Breast epithelium (tissue), 4 donors: ENCODE measurements around the gene CRTC1. TPM values are rescaled to one million over a fixed set of nuclear protein-coding genes. Genes with fewer than 3 reads are reported as not detected.
A peak's percentile ranks its signal among the peaks of the same experiment; 100 is the strongest.

Source experiments
- DNase-seq, 2 donors: peaks; one replicate each; pipeline ENCODE4 v3.0.0-alpha.2; 2019; ENCODE audit warnings: low spot score in 2 of 2
- H3K27ac ChIP-seq, 2 donors: fragments of 200-600 bp; sonication (generic) in 1 of 2; one replicate each; pipeline ENCODE4 v1.5.1; 2016 to 2019; ENCODE audit warnings: mild to moderate bottlenecking in 1 of 2
- H3K27me3 ChIP-seq, 2 donors: fragments of 200-600 bp; sonication (generic) in 1 of 2; one replicate each; pipeline versions ENCODE4 v1.5.1 to v1.6.0; 2017 to 2019; ENCODE audit warnings: control low read depth in 1 of 2, mild to moderate bottlenecking in 1 of 2
- H3K36me3 ChIP-seq: fragments of 200-600 bp; one replicate; pipeline ENCODE4 v1.5.1; 2019
- H3K4me1 ChIP-seq, 2 donors: fragments of 200-600 bp; sonication (generic); one replicate each; pipeline ENCODE4 v1.5.1; 2016 to 2019; ENCODE audit warnings: control low read depth in 1 of 2
- H3K4me3 ChIP-seq, 3 donors: fragments of 200-600 bp; sonication (generic); 1 replicate in 2 of 3; 2 replicates in 1 of 3; pipeline ENCODE4 v1.5.1; 2016 to 2019; ENCODE audit warnings: mild to moderate bottlenecking in 3 of 3, moderate library complexity in 2 of 3
- H3K9me3 ChIP-seq, 2 donors: fragments of 200-600 bp; sonication (generic) in 1 of 2; one replicate each; pipeline ENCODE4 v1.5.1; 2016 to 2019; ENCODE audit warnings: control low read depth in 1 of 2
- CTCF ChIP-seq, 3 donors: fragments of 450-650 bp; IDR thresholded peaks; one replicate each; pipeline ENCODE4 v1.5.1; 2016 to 2017; ENCODE audit warnings: antibody characterized with exemption in 3 of 3, mild to moderate bottlenecking in 3 of 3, moderate library complexity in 3 of 3
- POLR2A ChIP-seq: fragments of 450-650 bp; IDR thresholded peaks from one replicate; pipeline ENCODE4 v1.6.1; 2016; ENCODE audit warnings: antibody characterized with exemption, mild to moderate bottlenecking, moderate library complexity
- POLR2AphosphoS5 ChIP-seq, 3 donors: sonication (generic); formaldehyde crosslinking; IDR thresholded peaks; one replicate each; pipeline ENCODE4 v1.6.1; 2017; ENCODE audit warnings: antibody characterized with exemption in 3 of 3
- intact Hi-C: fragments of 100-400 bp; cut with DNase I; formaldehyde crosslinking; loops from one replicate; pipeline ENCODE4 v1.15.1; 2023; ENCODE audit warnings: low total_unique reads
- total RNA-seq, 3 donors: library from RNA; depleted of rRNA; stranded (reverse); fragments of >200 nt; gene quantifications; one replicate each; pipeline ENCODE4 v1.1.0, GENCODE V29; 2016

CRTC1 gene
- total RNA-seq, 3 donors from 2014 or later = 4.8 to 6.1 (median 5.9) TPM

DNA sequence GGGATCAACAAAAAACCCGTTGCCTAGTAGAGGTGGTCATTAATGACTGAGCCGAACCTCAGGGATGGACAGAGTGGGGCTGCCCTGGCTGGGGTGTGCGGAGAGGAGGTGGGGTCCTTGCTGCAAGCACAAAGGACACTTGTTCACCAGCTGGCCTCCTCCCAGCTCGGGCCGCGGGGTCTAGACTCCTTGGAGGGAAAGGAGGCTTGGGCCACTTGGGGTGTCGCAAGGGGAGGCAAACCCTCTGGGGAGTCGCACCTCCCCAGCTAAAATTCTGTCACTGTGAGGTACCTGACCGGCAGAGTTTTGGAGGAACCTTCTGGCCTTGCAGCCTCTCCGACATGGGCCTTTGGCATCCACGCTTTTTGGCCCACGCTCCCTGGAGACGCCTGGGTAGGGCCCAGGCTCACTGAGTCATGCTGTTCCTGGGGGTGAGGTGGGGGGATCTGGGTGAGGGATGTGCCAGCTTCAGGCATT lies 38.4 kb upstream of the CRTC1 start:
- intact Hi-C loops = no loop called here
- peak overlapping the region; percentile 50 to 75 for H3K27ac ChIP-seq
- DNase-seq = peak in 1 of 2 donors; percentile 32
- TF ChIP-seq POLR2A (no peak), POLR2AphosphoS5 (IDR thresholded peaks at IDR 0.05) (no peak), CTCF (IDR thresholded peaks at IDR 0.05) (no peak)
- peak overlapping the region in 2 of 3 donors; percentile 20 to 42 for H3K4me3 ChIP-seq
- no peaks in the 10 kb centered on the region for H3K4me1 ChIP-seq
- H3K27me3 ChIP-seq = no peaks in the 10 kb centered on the region
- no peaks in the 10 kb centered on the region for H3K36me3 ChIP-seq
- no peaks in the 10 kb centered on the region for H3K9me3 ChIP-seq

GRCh38 chr19:18646535-18647370 lies 36.7 kb upstream of the CRTC1 start:
- Histone ChIP-seq H3K9me3 (no peaks in the 10 kb centered on the region), H3K36me3 (no peaks in the 10 kb centered on the region), H3K4me3 (no peak overlapping the region), H3K4me1 (no peaks in the 10 kb centered on the region), H3K27ac (peak overlapping the region in 1 of 2 donors; percentile 48), H3K27me3 (no peaks in the 10 kb centered on the region)
- TF ChIP-seq CTCF (IDR thresholded peaks at IDR 0.05) (no peak), POLR2A (no peak), POLR2AphosphoS5 (IDR thresholded peaks at IDR 0.05) (no peak)
- no peak for DNase-seq
- intact Hi-C loops = no loop called here

- Histone ChIP-seq H3K27me3 (no peaks in the 10 kb centered on the region), H3K9me3 (no peaks in the 10 kb centered on the region), H3K4me3 (no peak overlapping the region), H3K36me3 (no peaks in the 10 kb centered on the region), H3K27ac (peak overlapping the region; percentile 67 to 93), H3K4me1 (no peaks in the 10 kb centered on the region)
- no peak for TF ChIP-seq POLR2A
- no peak for TF ChIP-seq CTCF (IDR thresholded peaks at IDR 0.05)
- TF ChIP-seq POLR2AphosphoS5 (IDR thresholded peaks at IDR 0.05) = no peak
- intact Hi-C loops = no loop called here
- DNase-seq = no peak
Measured at GRCh38 chr19:18647371-18647767, 36.1 kb upstream of the CRTC1 start.

DNA sequence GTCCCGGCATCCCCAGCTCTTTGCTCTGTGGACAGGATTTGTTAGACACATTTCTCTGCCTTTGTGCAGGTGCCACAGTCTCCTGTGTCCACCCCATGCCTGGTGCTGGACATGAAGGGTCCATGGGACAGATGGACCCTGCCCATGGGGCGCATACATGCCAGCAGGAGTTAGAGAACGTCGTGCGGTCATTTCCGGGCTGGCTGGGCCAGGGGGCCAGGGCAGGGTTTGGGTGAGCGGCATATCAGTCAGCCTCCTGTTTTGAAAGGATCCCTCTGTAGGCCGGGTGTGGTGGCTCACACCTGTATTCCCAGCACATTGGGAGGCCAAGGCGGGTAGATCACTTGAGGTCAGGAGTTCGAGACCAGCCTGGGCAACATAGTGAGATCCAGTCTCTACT lies 35.7 kb upstream of the CRTC1 start:
- TF ChIP-seq POLR2A (no peak), CTCF (IDR thresholded peaks at IDR 0.05) (no peak), POLR2AphosphoS5 (IDR thresholded peaks at IDR 0.05) (no peak)
- Histone ChIP-seq H3K4me3 (no peak overlapping the region), H3K36me3 (no peaks in the 10 kb centered on the region), H3K27me3 (no peaks in the 10 kb centered on the region), H3K27ac (peak overlapping the region; percentile 67 to 93), H3K4me1 (no peaks in the 10 kb centered on the region), H3K9me3 (no peaks in the 10 kb centered on the region)
- DNase-seq = no peak
- intact Hi-C loops = no loop called here

GRCh38 chr19:18648973-18649315 lies 34.5 kb upstream of the CRTC1 start:
- Histone ChIP-seq H3K4me1 (no peaks in the 10 kb centered on the region), H3K9me3 (no peaks in the 10 kb centered on the region), H3K27ac (peak overlapping the region; percentile 67 to 93), H3K36me3 (no peaks in the 10 kb centered on the region), H3K4me3 (peak overlapping the region; percentile 19 to 57 (median 25)), H3K27me3 (no peaks in the 10 kb centered on the region)
- intact Hi-C loops = no loop called here
- no peak for DNase-seq
- TF ChIP-seq CTCF (IDR thresholded peaks at IDR 0.05) = no peak
- peak in 2 of 3 donors; percentile 19 to 27 for TF ChIP-seq POLR2AphosphoS5 (IDR thresholded peaks at IDR 0.05)
